Measurements from ENCODE around the gene PYROXD2. TPM values are rescaled to one million over a fixed set of nuclear protein-coding genes. Genes with fewer than 3 reads are reported as not detected.

PYROXD2 gene
- polyA plus RNA-seq, 3 donors, result 2.7 to 9.9 (median 7.4) TPM

GRCh38 chr10:98444314-98445006, 29.5 kb upstream of the PYROXD2 start:
- no peak overlapping the region for H3K27ac ChIP-seq (ENCODE audit: low read depth, low read length)
- WGBS, 3 donors, result 88 to 93% (median 91%) methylated on average over 9 of the region's 9 CpGs

GRCh38 chr10:98438715-98439114, 23.7 kb upstream of the PYROXD2 start:
- H3K27ac ChIP-seq (ENCODE audit: low read depth, low read length), result no peak overlapping the region
- 93 to 96% (median 94%) methylated on average over 4 of the region's 4 CpGs for WGBS, 3 donors

GRCh38 chr10:98436704-98437103, 21.7 kb upstream of the PYROXD2 start:
- WGBS, 3 donors, result 91 to 96% (median 95%) methylated on average over 4 of the region's 4 CpGs
- H3K27ac ChIP-seq (ENCODE audit: low read depth, low read length), result no peak overlapping the region

- no peak overlapping the region for H3K27ac ChIP-seq (ENCODE audit: low read depth, low read length)
- WGBS, 3 donors, result 96 to 98% (median 98%) methylated on average over 12 of the region's 12 CpGs
Observed at GRCh38 chr10:98435178-98435577, 20.2 kb upstream of the PYROXD2 start.

GRCh38 chr10:98433881-98434732, 19.1 kb upstream of the PYROXD2 start:
- WGBS, 3 donors, result 95 to 98% (median 97%) methylated on average over 21 of the region's 21 CpGs

GRCh38 chr10:98433371-98433770, 18.4 kb upstream of the PYROXD2 start:
- WGBS, 3 donors, result 94 to 100% (median 98%) methylated on average over 1 of the region's 1 CpG
- H3K27ac ChIP-seq (ENCODE audit: low read depth, low read length), result no peak overlapping the region

More at GRCh38 chr10:98433881-98434732, 19.1 kb upstream of the PYROXD2 start:
- H3K27ac ChIP-seq (ENCODE audit: low read depth, low read length), result no peak overlapping the region

GRCh38 chr10:98432330-98432729, 17.3 kb upstream of the PYROXD2 start:
- no peak overlapping the region for H3K27ac ChIP-seq (ENCODE audit: low read depth, low read length)
- WGBS, 3 donors, result 56 to 100% (median 98%) methylated on average over 1 of the region's 1 CpG

GRCh38 chr10:98431016-98431415, 16.0 kb upstream of the PYROXD2 start:
- WGBS, 3 donors, result 92 to 97% (median 92%) methylated on average over 8 of the region's 8 CpGs
- H3K27ac ChIP-seq (ENCODE audit: low read depth, low read length), result no peak overlapping the region

- H3K27ac ChIP-seq (ENCODE audit: low read depth, low read length), result no peak overlapping the region
- WGBS, 3 donors, result 97 to 98% (median 98%) methylated on average over 8 of the region's 8 CpGs
Observed at GRCh38 chr10:98430427-98430826, 15.4 kb upstream of the PYROXD2 start.

GRCh38 chr10:98429320-98430072, 14.5 kb upstream of the PYROXD2 start:
- H3K27ac ChIP-seq (ENCODE audit: low read depth, low read length), result no peak overlapping the region
- 93 to 97% (median 96%) methylated on average over 22 of the region's 22 CpGs for WGBS, 3 donors

GRCh38 chr10:98427011-98427515, 12.1 kb upstream of the PYROXD2 start:
- WGBS, 3 donors, result 94 to 96% (median 95%) methylated on average over 7 of the region's 7 CpGs
- no peak overlapping the region for H3K27ac ChIP-seq (ENCODE audit: low read depth, low read length)

GRCh38 chr10:98425511-98426352, 10.8 kb upstream of the PYROXD2 start:
- 83 to 90% (median 84%) methylated on average over 17 to 21 of the region's 21 CpGs for WGBS, 3 donors

GRCh38 chr10:98424295-98425254, 9.6 kb upstream of the PYROXD2 start:
- WGBS, 3 donors, result 90 to 93% (median 90%) methylated on average over 23 of the region's 23 CpGs
- H3K27ac ChIP-seq (ENCODE audit: low read depth, low read length), result no peak overlapping the region

More at GRCh38 chr10:98425511-98426352, 10.8 kb upstream of the PYROXD2 start:
- H3K27ac ChIP-seq (ENCODE audit: low read depth, low read length), result no peak overlapping the region

- WGBS, 3 donors, result 80 to 96% (median 87%) methylated on average over 5 to 9 of the region's 9 CpGs
Observed at GRCh38 chr10:98423691-98424120, 8.7 kb upstream of the PYROXD2 start.

GRCh38 chr10:98422182-98422581, 7.2 kb upstream of the PYROXD2 start:
- 89 to 97% (median 96%) methylated on average over 10 of the region's 10 CpGs for WGBS, 3 donors
- H3K27ac ChIP-seq (ENCODE audit: low read depth, low read length), result no peak overlapping the region

More at GRCh38 chr10:98423691-98424120, 8.7 kb upstream of the PYROXD2 start:
- H3K27ac ChIP-seq (ENCODE audit: low read depth, low read length), result no peak overlapping the region

GRCh38 chr10:98420786-98421185, 5.8 kb upstream of the PYROXD2 start:
- WGBS, 3 donors, result 80 to 91% (median 87%) methylated on average over 9 of the region's 9 CpGs
- H3K27ac ChIP-seq (ENCODE audit: low read depth, low read length), result no peak overlapping the region
